ENCODE data around the gene MKKS. TPM values are rescaled to one million over a fixed set of nuclear protein-coding genes. Genes with fewer than 3 reads are reported as not detected.

Gene MKKS
- total RNA-seq, 1 donor from 2014 or later: 15.7 TPM

- no peaks in the 10 kb centered on the region for H3K27me3 ChIP-seq
- no peaks in the 10 kb centered on the region for H3K9me3 ChIP-seq
- TF ChIP-seq CTCF (IDR thresholded peaks at IDR 0.05): no peak
- no peak overlapping the region for H3K4me3 ChIP-seq
- DNase-seq (no peak), ATAC-seq (no peak)
- no peaks in the 10 kb centered on the region for H3K36me3 ChIP-seq
- H3K4me1 ChIP-seq: peaks cover 30% of the 10 kb centered on the region
- H3K27ac ChIP-seq: no peak overlapping the region
- intact Hi-C loops (cut with DNase I): no loop called here
Measured at GRCh38 chr20:10432079-10432478, 1.9 kb downstream of the MKKS start.

- ATAC-seq: no peak
- Histone ChIP-seq H3K4me1 (peaks cover 28% of the 10 kb centered on the region), H3K36me3 (no peaks in the 10 kb centered on the region), H3K4me3 (no peak overlapping the region), H3K27ac (no peak overlapping the region), H3K9me3 (no peaks in the 10 kb centered on the region), H3K27me3 (no peaks in the 10 kb centered on the region)
- DNase-seq: no peak
- intact Hi-C loops (cut with DNase I): no loop called here
- no peak for TF ChIP-seq CTCF (IDR thresholded peaks at IDR 0.05)
Measured at GRCh38 chr20:10430704-10431103, 3.3 kb downstream of the MKKS start.

DNA sequence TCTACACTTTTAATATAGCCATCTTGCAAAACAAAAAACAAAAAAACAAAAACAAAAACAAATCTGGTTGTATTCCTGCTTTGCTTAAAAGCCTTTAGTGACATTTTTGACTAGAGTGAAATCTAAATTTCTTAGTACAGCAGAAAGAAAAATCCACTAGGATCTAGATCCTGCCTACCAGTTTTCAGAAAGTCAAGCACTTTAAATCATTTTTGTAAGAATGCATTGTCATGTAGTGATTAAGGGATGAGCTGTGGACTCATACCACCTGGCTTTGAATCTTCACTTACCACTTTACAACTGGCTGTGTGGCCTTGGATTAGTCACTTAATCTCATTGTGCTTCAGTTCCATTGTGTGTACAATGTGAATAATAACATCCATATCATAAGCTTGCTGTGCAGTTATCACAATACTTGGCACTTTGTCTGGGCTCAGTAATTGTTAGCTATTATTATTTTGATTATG, 4.0 kb downstream of the MKKS start:
- Histone ChIP-seq H3K4me1 (peaks cover 25% of the 10 kb centered on the region), H3K27me3 (no peaks in the 10 kb centered on the region), H3K9me3 (no peaks in the 10 kb centered on the region), H3K36me3 (no peaks in the 10 kb centered on the region), H3K27ac (no peak overlapping the region), H3K4me3 (no peak overlapping the region)
- no peak for ATAC-seq
- intact Hi-C loops (cut with DNase I): loop anchor here (10.0 kb wide), 1 partner anchor 455 kb away; no protein-coding TSS in a partner anchor
- TF ChIP-seq CTCF (IDR thresholded peaks at IDR 0.05): no peak
- DNase-seq: no peak

DNA sequence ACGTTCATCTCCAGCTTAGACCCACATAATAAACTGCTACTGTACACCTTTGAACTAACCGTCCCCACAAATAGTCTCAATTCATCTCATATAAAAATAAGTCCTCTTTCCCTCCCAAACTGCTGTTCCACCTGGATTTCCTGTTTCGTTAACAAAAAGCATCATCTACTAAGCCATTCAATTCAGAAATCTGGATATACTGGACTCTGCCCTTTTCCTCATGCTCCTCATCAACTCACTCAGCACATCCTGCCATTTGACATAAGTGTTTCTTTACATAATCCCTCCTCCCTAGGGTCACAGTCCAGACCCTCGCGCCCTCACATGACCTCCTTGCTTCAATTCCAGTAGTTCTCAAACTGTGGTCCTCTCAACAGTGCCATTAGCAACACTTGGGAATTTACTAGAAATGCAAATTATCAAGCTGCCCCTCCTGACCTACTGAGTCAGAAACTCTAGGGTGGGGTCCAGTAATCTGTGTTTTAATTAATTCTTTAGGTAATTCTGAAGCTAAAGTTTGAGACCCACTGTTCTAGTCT, 4.5 kb downstream of the MKKS start:
- Histone ChIP-seq H3K4me1 (peaks cover 25% of the 10 kb centered on the region), H3K9me3 (no peaks in the 10 kb centered on the region), H3K4me3 (no peak overlapping the region), H3K36me3 (no peaks in the 10 kb centered on the region), H3K27ac (no peak overlapping the region), H3K27me3 (no peaks in the 10 kb centered on the region)
- ATAC-seq (no peak), DNase-seq (no peak)
- intact Hi-C loops (cut with DNase I): loop anchor here (10.0 kb wide), 1 partner anchor 455 kb away; no protein-coding TSS in a partner anchor
- no peak for TF ChIP-seq CTCF (IDR thresholded peaks at IDR 0.05)

- no peak for TF ChIP-seq CTCF (IDR thresholded peaks at IDR 0.05)
- Histone ChIP-seq H3K9me3 (no peaks in the 10 kb centered on the region), H3K27me3 (no peaks in the 10 kb centered on the region), H3K27ac (no peak overlapping the region), H3K36me3 (no peaks in the 10 kb centered on the region), H3K4me3 (no peak overlapping the region), H3K4me1 (peaks cover 23% of the 10 kb centered on the region)
- DNase-seq (no peak), ATAC-seq (no peak)
- intact Hi-C loops (cut with DNase I): loop anchor here (10.0 kb wide), 1 partner anchor 453 kb away; no protein-coding TSS in a partner anchor
Measured at GRCh38 chr20:10428008-10428407, 6.0 kb downstream of the MKKS start.

Measured in upper lobe of right lung (tissue), 1 donor.